K562 (cell line): Measurements from ENCODE around the gene GALNS. TPM values are rescaled to one million over a fixed set of nuclear protein-coding genes. Genes with fewer than 3 reads are reported as not detected.

Source experiments
- ATF3 ChIP-seq, 2 experiments: fragments of 450-650 bp in 1 of 2; sonication (generic) in 1 of 2; formaldehyde crosslinking in 1 of 2; IDR thresholded peaks in 1 of 2; conservative IDR thresholded peaks in 1 of 2; 2 replicates each; pipeline versions ENCODE4 v1.6.1 to v1.8.1; 2016 to 2023; ENCODE audit warnings: mild to moderate bottlenecking in 2 of 2, moderate library complexity in 2 of 2, inconsistent platforms in 1 of 2, missing genetic modification reagents in 1 of 2
- C11orf30 ChIP-seq: fragments of 450-650 bp; IDR thresholded peaks from 2 replicates; pipeline ENCODE4 v1.6.1; 2016; ENCODE audit warnings: low read depth, mild to moderate bottlenecking
- CXXC5 ChIP-seq: fragments of 250-450 bp; sonication (Bioruptor Pico); IDR thresholded peaks from 2 replicates; pipeline ENCODE4 v1.8.0; 2022; ENCODE audit warnings: inconsistent platforms, mild to moderate bottlenecking, moderate library complexity
- HINFP ChIP-seq: fragments of 450-650 bp; conservative IDR thresholded peaks from 2 replicates; pipeline ENCODE4 v1.6.1; 2016; ENCODE audit warnings: missing genetic modification characterization, low read depth, mild to moderate bottlenecking, control low read depth, missing compliant biosample characterization
- JUND ChIP-seq, 2 experiments: IDR thresholded peaks; 2 replicates in 1 of 2; 3 replicates in 1 of 2; pipeline ENCODE4 v1.6.1; 2011; ENCODE audit warnings: borderline replicate concordance in 2 of 2, low read depth in 2 of 2, low read length in 2 of 2, improper control_type of control experiment in 1 of 2, missing biosample characterization in 1 of 2, missing genetic modification characterization in 1 of 2, missing genetic modification reagents in 1 of 2
- MAFF ChIP-seq: IDR thresholded peaks from 2 replicates; pipeline ENCODE4 v1.6.1; 2012; ENCODE audit warnings: low read length, improper control_type of control experiment
- MAX ChIP-seq: sonication (generic); formaldehyde crosslinking; IDR thresholded peaks from 2 replicates; pipeline ENCODE4 v1.9.0; 2022; ENCODE audit warnings: mild to moderate bottlenecking, missing genetic modification reagents
- MBD2 ChIP-seq: sonication (generic); IDR thresholded peaks from 2 replicates; pipeline ENCODE4 v1.6.1; 2016; ENCODE audit warnings: low read depth, borderline replicate concordance
- MYNN ChIP-seq, 2 experiments: sonication (generic); formaldehyde crosslinking in 1 of 2; IDR thresholded peaks; 2 replicates each; pipeline versions ENCODE4 v1.5.0 to v1.6.1; 2016 to 2020; ENCODE audit warnings: antibody characterized with exemption in 1 of 2, missing genetic modification reagents in 1 of 2
- NR2C2 ChIP-seq, 2 experiments: fragments of 200-800 bp in 1 of 2; sonication (Bioruptor generic) in 1 of 2; sonication (generic) in 1 of 2; formaldehyde crosslinking in 1 of 2; IDR thresholded peaks; 2 replicates each; pipeline versions ENCODE4 v1.6.1 to v1.8.0; 2016 to 2022; ENCODE audit warnings: mild to moderate bottlenecking in 1 of 2, missing compliant biosample characterization in 1 of 2, missing genetic modification characterization in 1 of 2, missing genetic modification reagents in 1 of 2
- POLR2A ChIP-seq: fragments of 450-650 bp; conservative IDR thresholded peaks from 2 replicates; pipeline ENCODE4 v1.6.1; 2016
- RAD21 ChIP-seq, 2 experiments: fragments of 250-450 bp in 1 of 2; fragments of 450-650 bp in 1 of 2; sonication (Bioruptor Pico) in 1 of 2; formaldehyde crosslinking in 1 of 2; IDR thresholded peaks in 1 of 2; conservative IDR thresholded peaks in 1 of 2; 2 replicates each; pipeline versions ENCODE4 v1.4.0 to v1.8.0; 2020 to 2022; ENCODE audit warnings: mild to moderate bottlenecking in 2 of 2, moderate library complexity in 1 of 2
- XRCC5 ChIP-seq: fragments of 200-400 bp; formaldehyde crosslinking; IDR thresholded peaks from 2 replicates; pipeline ENCODE4 v1.6.1; 2017; ENCODE audit warnings: low read depth, mild to moderate bottlenecking, low read length
- ZBTB11 ChIP-seq, 3 experiments: fragments of 200-800 bp in 1 of 3; fragments of 250-450 bp in 1 of 3; fragments of 450-650 bp in 1 of 3; sonication (Bioruptor Pico) in 1 of 3; sonication (Bioruptor generic) in 1 of 3; formaldehyde crosslinking in 1 of 3; IDR thresholded peaks; 2 replicates each; pipeline versions ENCODE4 v1.6.1 to v1.8.0; 2016 to 2022; ENCODE audit warnings: mild to moderate bottlenecking in 2 of 3, missing genetic modification characterization in 2 of 3, missing compliant biosample characterization in 1 of 3, moderate library complexity in 1 of 3
- ZNF174 ChIP-seq: fragments of 250-450 bp; sonication (Bioruptor Pico); IDR thresholded peaks from 2 replicates; pipeline ENCODE4 v1.4.0; 2020; ENCODE audit warnings: mild to moderate bottlenecking
- ZNF76 ChIP-seq: fragments of 250-450 bp; sonication (Bioruptor Pico); IDR thresholded peaks from 2 replicates; pipeline ENCODE4 v1.4.0; 2020; ENCODE audit warnings: mild to moderate bottlenecking, moderate library complexity, borderline replicate concordance
- ZNF79 ChIP-seq: fragments of 250-450 bp; sonication (Bioruptor Pico); IDR thresholded peaks from 2 replicates; pipeline ENCODE4 v1.4.0; 2020; ENCODE audit warnings: low read depth, mild to moderate bottlenecking, moderate library complexity
- polyA plus RNA-seq, 8 experiments: library from polyadenylated mRNA; depleted of rRNA in 4 of 8; stranded (reverse) in 5 of 8; unstranded in 3 of 8; fragments of >200 nt; fragmentation: Nextera tagmentation in 2 of 8; fragmentation: Illumina TruSeq in 1 of 8; extraction: Ambion mirVana in 2 of 8; extraction: Trizol in 1 of 8; gene quantifications; 2 replicates each; pipeline versions ENCODE4 v1.2.1 to v1.2.3, GENCODE V29; 2011 to 2014; ENCODE audit warnings: inconsistent platforms in 1 of 8, missing spikeins in 1 of 8
- total RNA-seq, 7 experiments: library from RNA; depleted of rRNA in 6 of 7; stranded (reverse); fragments of >200 nt in 6 of 7; fragmentation: Illumina TruSeq in 2 of 7; extraction: Trizol in 2 of 7; gene quantifications; 2 replicates each; pipeline versions ENCODE4 v1.2.1 to v1.2.3, GENCODE V29; 2011 to 2021; ENCODE audit warnings: low replicate concordance in 1 of 7

GALNS gene
- total and polyA plus RNA-seq, 9 of the 15 experiments (the other 6 are each of a cell fraction or from before 2014, with no cell fraction given), result 0.38 to 13.2 (median 4.3) TPM

- TF ChIP-seq RAD21 (CRISPR knock-in tag; conservative IDR thresholded peaks at IDR 0.05 in 1 of 2, IDR thresholded peaks at IDR 0.05 in 1 of 2) (peak in 1 of 2 experiments; percentile 20; a peak in 1 of 4 replicates), MAX (CRISPR knock-in tag) (peak; percentile 97), ZNF174 (CRISPR knock-in tag) (no peak), MAFF (peak; percentile 4; the same call in 1 of the 2 replicates), CXXC5 (peak; percentile 36), HINFP (tag) (no peak), POLR2A (peak; percentile 60), JUND (IDR thresholded peaks at IDR 0.05; ENCODE audit: borderline replicate concordance, low read depth, low read length) (peak; percentile 83), JUND (tag; IDR thresholded peaks at IDR 0.05; ENCODE audit: borderline replicate concordance, low read depth, low read length) (peak; percentile 73; the same call in 1 of the 3 replicates), ZNF79 (no peak), MYNN (IDR thresholded peaks at IDR 0.05) (peak; percentile 76), MYNN (CRISPR knock-in tag; IDR thresholded peaks at IDR 0.05) (no peak), ZNF76 (peak; percentile 52; the same call in 1 of the 2 replicates), XRCC5 (no peak), C11orf30 (peak; percentile 96), NR2C2 (CRISPR knock-in tag; IDR thresholded peaks at IDR 0.05) (0 out of 2 replicates have a peak, but pooled peaks have one; percentile 51), NR2C2 (tag; IDR thresholded peaks at IDR 0.05) (no peak), ATF3 (IDR thresholded peaks at IDR 0.05) (peak; percentile 90), ATF3 (CRISPR knock-in tag; conservative IDR thresholded peaks at IDR 0.05) (no peak), MBD2 (peak; percentile 24; the same call in 1 of the 2 replicates), ZBTB11 (CRISPR knock-in tag; IDR thresholded peaks at IDR 0.05) (0 out of 6 replicates have a peak, but pooled peaks of 1 of the 3 experiments have one; percentile 34)
Observed at GRCh38 chr16:88781140-88782077, 75.3 kb downstream of the GALNS start (continued).
